ENCODE data around the gene MAP1LC3A. TPM values are rescaled to one million over a fixed set of nuclear protein-coding genes. Genes with fewer than 3 reads are reported as not detected.

The MAP1LC3A gene
- total RNA-seq, 1 experiment from 2014 or later = not detected

DNA sequence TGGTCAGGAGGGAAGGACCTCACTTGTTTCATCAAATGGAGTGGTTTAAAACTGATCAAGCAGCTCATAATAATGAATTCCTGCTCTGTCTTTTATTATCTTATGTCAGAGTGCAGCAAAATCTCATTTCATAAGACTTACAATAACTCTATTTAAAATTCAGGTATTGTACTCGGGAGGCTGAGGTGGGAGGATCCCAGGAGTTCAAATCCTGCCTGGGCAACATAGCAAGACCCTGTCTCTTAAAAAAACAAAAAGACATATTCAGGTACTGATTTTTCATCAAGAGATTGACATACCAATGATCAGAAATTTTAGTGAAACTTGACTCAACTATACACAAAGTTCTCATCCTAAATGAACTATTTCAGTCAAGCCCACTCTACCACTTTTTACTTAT lies 47.9 kb upstream of the MAP1LC3A start:
- no peak for DNase-seq (ENCODE audit: low read depth, low spot score)
- no peak for TF ChIP-seq CEBPB (IDR thresholded peaks at IDR 0.05; ENCODE audit: low read depth)
- TF ChIP-seq, protein P1, sequence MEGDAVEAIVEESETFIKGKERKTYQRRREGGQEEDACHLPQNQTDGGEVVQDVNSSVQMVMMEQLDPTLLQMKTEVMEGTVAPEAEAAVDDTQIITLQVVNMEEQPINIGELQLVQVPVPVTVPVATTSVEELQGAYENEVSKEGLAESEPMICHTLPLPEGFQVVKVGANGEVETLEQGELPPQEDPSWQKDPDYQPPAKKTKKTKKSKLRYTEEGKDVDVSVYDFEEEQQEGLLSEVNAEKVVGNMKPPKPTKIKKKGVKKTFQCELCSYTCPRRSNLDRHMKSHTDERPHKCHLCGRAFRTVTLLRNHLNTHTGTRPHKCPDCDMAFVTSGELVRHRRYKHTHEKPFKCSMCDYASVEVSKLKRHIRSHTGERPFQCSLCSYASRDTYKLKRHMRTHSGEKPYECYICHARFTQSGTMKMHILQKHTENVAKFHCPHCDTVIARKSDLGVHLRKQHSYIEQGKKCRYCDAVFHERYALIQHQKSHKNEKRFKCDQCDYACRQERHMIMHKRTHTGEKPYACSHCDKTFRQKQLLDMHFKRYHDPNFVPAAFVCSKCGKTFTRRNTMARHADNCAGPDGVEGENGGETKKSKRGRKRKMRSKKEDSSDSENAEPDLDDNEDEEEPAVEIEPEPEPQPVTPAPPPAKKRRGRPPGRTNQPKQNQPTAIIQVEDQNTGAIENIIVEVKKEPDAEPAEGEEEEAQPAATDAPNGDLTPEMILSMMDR (IDR thresholded peaks at IDR 0.05 in 2 of 3, conservative IDR thresholded peaks at IDR 0.05 in 1 of 3; ENCODE audit: borderline replicate concordance in 1 of 3, insufficient read depth in 1 of 3, low read depth in 2 of 3, low read length in 2 of 3) = no peak
- TF ChIP-seq SP1 (IDR thresholded peaks at IDR 0.05; ENCODE audit: low read depth) = no peak
- TF ChIP-seq SRF (IDR thresholded peaks at IDR 0.05; ENCODE audit: low read depth) = no peak
- no peak for TF ChIP-seq EGR1 (IDR thresholded peaks at IDR 0.05; ENCODE audit: low read depth)
- TF ChIP-seq EZH2 (IDR thresholded peaks at IDR 0.05) = no peak
- no peak for TF ChIP-seq YY1 (IDR thresholded peaks at IDR 0.05; ENCODE audit: extremely low read depth, insufficient replicate concordance, low read depth, low read length)
- TF ChIP-seq, protein P2, sequence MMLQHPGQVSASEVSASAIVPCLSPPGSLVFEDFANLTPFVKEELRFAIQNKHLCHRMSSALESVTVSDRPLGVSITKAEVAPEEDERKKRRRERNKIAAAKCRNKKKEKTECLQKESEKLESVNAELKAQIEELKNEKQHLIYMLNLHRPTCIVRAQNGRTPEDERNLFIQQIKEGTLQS (IDR thresholded peaks at IDR 0.05) = no peak
- TF ChIP-seq TCF7L2 (IDR thresholded peaks at IDR 0.05; ENCODE audit: borderline replicate concordance, extremely low read depth, insufficient read depth, insufficient read length) = no peak
- no peak for TF ChIP-seq POLR2AphosphoS5 (IDR thresholded peaks at IDR 0.05; ENCODE audit: low read depth, low read length)
- TF ChIP-seq EZH2phosphoT487 (IDR thresholded peaks at IDR 0.05; ENCODE audit: borderline replicate concordance) = no peak
- TF ChIP-seq, protein P3, sequence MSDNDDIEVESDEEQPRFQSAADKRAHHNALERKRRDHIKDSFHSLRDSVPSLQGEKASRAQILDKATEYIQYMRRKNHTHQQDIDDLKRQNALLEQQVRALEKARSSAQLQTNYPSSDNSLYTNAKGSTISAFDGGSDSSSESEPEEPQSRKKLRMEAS (IDR thresholded peaks at IDR 0.05) = no peak
- H2AFZ ChIP-seq (ENCODE audit: low read depth, low read length, poor library complexity, severe bottlenecking) = no peak overlapping the region
- ChIA-PET POLR2A (interaction anchor here (0.7 kb wide), 1 partner anchor 56 kb away, joined by 3 read pairs; no protein-coding TSS in a partner anchor), CTCF (no interaction called here), RAD21 (ENCODE audit: low non-redundant PET in 1 of 2, low total read pairs in 2 of 2, uncharacterized antibody in 2 of 2, unreplicated experiment in 2 of 2) (no interaction called here)
- no peaks in the 10 kb centered on the region for H3K9me3 ChIP-seq (ENCODE audit: control insufficient read depth in 1 of 2, insufficient read depth in 1 of 2, low read depth in 1 of 2, low read length in 2 of 2)
- H3K4me1 ChIP-seq (ENCODE audit: control insufficient read depth in 1 of 2, insufficient read depth in 2 of 2, low read length in 2 of 2) = peaks cover under 1 to 1% of the 10 kb centered on the region in 2 experiments; a peak in 3 of 4 replicates
- H3K36me3 ChIP-seq (ENCODE audit: control insufficient read depth in 1 of 2, insufficient read depth in 2 of 2, low read length in 2 of 2) = peaks cover 12 to 19% of the 10 kb centered on the region in 2 experiments
- H3K4me3 ChIP-seq (replicated peaks in 1 of 2; ENCODE audit: low read depth in 1 of 2, low read length in 2 of 2) = no peak overlapping the region
- H3K27me3 ChIP-seq (ENCODE audit: insufficient read depth, low read length) = no peaks in the 10 kb centered on the region
- no peak overlapping the region for H3K9ac ChIP-seq (ENCODE audit: low read length)
- BruUV-seq (replicated peaks) = no TSS peak
- H3K4me2 ChIP-seq (ENCODE audit: low read length) = no peak overlapping the region
- no peak overlapping the region for H3K27ac ChIP-seq (ENCODE audit: low read depth, low read length)
- ATAC-seq = no peak
- H3K9me2 ChIP-seq (ENCODE audit: insufficient read depth) = no peaks in the 10 kb centered on the region
- H3K79me2 ChIP-seq (ENCODE audit: insufficient read depth, low read length) = no peaks in the 10 kb centered on the region
- intact Hi-C loops (cut with micrococcal nuclease) = no loop called here
- H4K20me1 ChIP-seq (ENCODE audit: insufficient read depth) = no peaks in the 10 kb centered on the region
